CD4-positive, alpha-beta T cell (primary cell): ENCODE results near the gene SLF2. TPM values are rescaled to one million over a fixed set of nuclear protein-coding genes. Genes with fewer than 3 reads are reported as not detected.

Source experiments
- ATAC-seq: fragments of 200-7000 bp; cut with Tn5 transposase; one replicate; pipeline ENCODE4 v1.10.0; 2022; ENCODE audit warnings: mild to moderate bottlenecking; ENCODE audit not compliant: poor library complexity
- CTCF ChIA-PET: fragments of 350-600 bp; sonication (Branson Sonifier 250); formaldehyde crosslinking; loops from one replicate; lab custom pipeline; 2021; ENCODE audit warnings: antibody characterized with exemption, inconsistent platforms; lab: Charles Lee
- POLR2A ChIA-PET: fragments of 350-600 bp; sonication (Branson Sonifier 250); formaldehyde crosslinking; loops from one replicate; lab custom pipeline; 2021; ENCODE audit warnings: antibody characterized with exemption, inconsistent platforms; lab: Charles Lee
- DNase-seq, 14 experiments: peaks; one replicate each; pipeline ENCODE4 v3.0.0-alpha.2; 2013 to 2020; ENCODE audit warnings: mixed read lengths in 2 of 14
- H3K27ac ChIP-seq, 2 donors: one replicate each; pipeline versions ENCODE4 v1.5.1 to v1.7.0; 2013; ENCODE audit warnings: low read length in 2 of 2, low read depth in 1 of 2, mild to moderate bottlenecking in 1 of 2
- H3K27me3 ChIP-seq, 2 experiments: 1 replicate in 1 of 2; 2 replicates in 1 of 2; pipeline versions ENCODE4 v1.6.1 to v1.7.0; 2013; ENCODE audit warnings: low read length in 2 of 2, control low read depth in 1 of 2, mild to moderate bottlenecking in 1 of 2, moderate library complexity in 1 of 2; ENCODE audit not compliant: insufficient read depth in 2 of 2, control insufficient read depth in 1 of 2
- H3K36me3 ChIP-seq: one replicate; pipeline ENCODE4 v1.6.1; 2013; ENCODE audit warnings: low read length, control low read depth; ENCODE audit not compliant: insufficient read depth
- H3K4me1 ChIP-seq: one replicate; pipeline ENCODE4 v1.6.1; 2013; ENCODE audit warnings: low read length, control low read depth; ENCODE audit not compliant: insufficient read depth
- H3K4me3 ChIP-seq: one replicate; pipeline ENCODE4 v1.5.1; 2013; ENCODE audit warnings: mild to moderate bottlenecking, low read length, moderate library complexity
- H3K9me3 ChIP-seq, 2 experiments: 1 replicate in 1 of 2; 2 replicates in 1 of 2; pipeline versions ENCODE4 v1.6.1 to v1.7.0; 2013; ENCODE audit warnings: low read length in 2 of 2, mild to moderate bottlenecking in 2 of 2, control low read depth in 1 of 2, moderate library complexity in 1 of 2; ENCODE audit not compliant: control insufficient read depth in 1 of 2, insufficient read depth in 1 of 2
- H3K27ac Mint-ChIP-seq: one replicate; pipeline ENCODE4 v1.8.0; 2020; ENCODE audit warnings: mixed read lengths
- H3K27me3 Mint-ChIP-seq: one replicate; pipeline ENCODE4 v1.8.0; 2021; ENCODE audit warnings: mixed read lengths
- H3K36me3 Mint-ChIP-seq: one replicate; pipeline ENCODE4 v1.8.0; 2021; ENCODE audit warnings: low read depth, mixed read lengths
- H3K4me1 Mint-ChIP-seq: one replicate; pipeline ENCODE4 v1.8.0; 2021; ENCODE audit warnings: low read depth, mixed read lengths
- H3K4me3 Mint-ChIP-seq: one replicate; pipeline ENCODE4 v1.8.0; 2020; ENCODE audit warnings: mild to moderate bottlenecking, mixed read lengths
- H3K9me3 Mint-ChIP-seq: one replicate; pipeline ENCODE4 v1.8.0; 2020; ENCODE audit warnings: mixed read lengths
- intact Hi-C, 2 experiments: fragments of 100-400 bp; cut with DNase I in 1 of 2; cut with micrococcal nuclease in 1 of 2; formaldehyde crosslinking; loops; one replicate each; pipeline versions ENCODE4 v1.15.1 to v1.9.0; 2023 to 2025; cut with DNase I, micrococcal nuclease
- total RNA-seq, 174 experiments: library from RNA in 2 of 174; stranded (reverse) in 2 of 174; gene quantifications; one replicate each; pipeline ENCODE4 v1.2.3 and lab custom pipeline; 2021 to 2026
- TF ChIP-seq, protein P1 (sequence below): fragments of 200-600 bp; IDR thresholded peaks from one replicate; pipeline ENCODE4 v1.8.0; 2022; ENCODE audit warnings: antibody characterized with exemption, mild to moderate bottlenecking

SLF2 gene
- total RNA-seq, 2 experiments from 2014 or later: 11.1 TPM

DNA sequence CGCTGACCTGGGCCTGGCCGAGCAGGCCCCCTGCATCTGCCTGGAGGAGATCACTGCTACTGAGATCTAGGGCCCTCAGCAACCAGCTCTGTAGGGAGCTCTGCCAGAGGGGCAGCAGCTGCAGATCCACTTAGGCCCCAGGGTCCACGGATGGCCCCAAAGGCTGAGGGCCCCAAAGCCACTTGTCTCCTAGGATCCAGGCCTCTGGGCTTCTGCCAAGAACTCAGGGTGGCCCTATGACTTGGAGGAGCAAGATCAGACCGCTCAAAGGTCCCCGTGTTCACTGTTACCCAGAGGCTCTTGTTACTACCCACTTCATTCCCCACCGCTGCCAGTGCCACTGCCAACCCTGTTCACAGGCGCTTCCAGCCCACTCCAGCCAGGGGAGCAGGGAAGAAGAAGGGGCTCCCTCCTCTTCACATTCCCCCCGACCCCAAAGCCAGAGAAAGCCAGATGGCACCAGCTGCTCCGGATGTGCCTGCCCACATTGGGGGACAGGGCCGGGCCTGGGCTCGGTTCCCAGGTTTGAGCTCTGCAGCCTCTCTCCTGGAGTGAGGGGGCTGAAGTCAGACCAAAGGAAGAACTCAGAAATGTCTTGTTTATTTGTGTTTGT lies 94.4 kb downstream of the SLF2 start:
- no peak overlapping the region for H3K4me3 ChIP-seq
- H3K27ac Mint-ChIP-seq: no peak overlapping the region
- POLR2A ChIA-PET: interaction anchor here (1.3 kb wide), 1 partner anchor 10 kb away, joined by 4 read pairs; no protein-coding TSS in a partner anchor
- CTCF ChIA-PET: interaction anchor here (1.5 to 1.6 kb wide), 2 partner anchors 9 kb away, joined by 5 read pairs; no protein-coding TSS in a partner anchor
- no peak overlapping the region for H3K4me3 Mint-ChIP-seq
- no peak overlapping the region for H3K27ac ChIP-seq
- TF ChIP-seq, protein P1, sequence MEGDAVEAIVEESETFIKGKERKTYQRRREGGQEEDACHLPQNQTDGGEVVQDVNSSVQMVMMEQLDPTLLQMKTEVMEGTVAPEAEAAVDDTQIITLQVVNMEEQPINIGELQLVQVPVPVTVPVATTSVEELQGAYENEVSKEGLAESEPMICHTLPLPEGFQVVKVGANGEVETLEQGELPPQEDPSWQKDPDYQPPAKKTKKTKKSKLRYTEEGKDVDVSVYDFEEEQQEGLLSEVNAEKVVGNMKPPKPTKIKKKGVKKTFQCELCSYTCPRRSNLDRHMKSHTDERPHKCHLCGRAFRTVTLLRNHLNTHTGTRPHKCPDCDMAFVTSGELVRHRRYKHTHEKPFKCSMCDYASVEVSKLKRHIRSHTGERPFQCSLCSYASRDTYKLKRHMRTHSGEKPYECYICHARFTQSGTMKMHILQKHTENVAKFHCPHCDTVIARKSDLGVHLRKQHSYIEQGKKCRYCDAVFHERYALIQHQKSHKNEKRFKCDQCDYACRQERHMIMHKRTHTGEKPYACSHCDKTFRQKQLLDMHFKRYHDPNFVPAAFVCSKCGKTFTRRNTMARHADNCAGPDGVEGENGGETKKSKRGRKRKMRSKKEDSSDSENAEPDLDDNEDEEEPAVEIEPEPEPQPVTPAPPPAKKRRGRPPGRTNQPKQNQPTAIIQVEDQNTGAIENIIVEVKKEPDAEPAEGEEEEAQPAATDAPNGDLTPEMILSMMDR: no peak
- H3K27me3 Mint-ChIP-seq: no peaks in the 10 kb centered on the region
- DNase-seq: no peak
- H3K9me3 Mint-ChIP-seq: no peaks in the 10 kb centered on the region
- H3K4me1 Mint-ChIP-seq: no peaks in the 10 kb centered on the region
- no peak for ATAC-seq
- no peaks in the 10 kb centered on the region for H3K9me3 ChIP-seq
- no peaks in the 10 kb centered on the region for H3K36me3 Mint-ChIP-seq
- H3K4me1 ChIP-seq: no peaks in the 10 kb centered on the region
- H3K27me3 ChIP-seq: no peaks in the 10 kb centered on the region
- intact Hi-C loops: no loop called here
- H3K36me3 ChIP-seq: peaks cover 14% of the 10 kb centered on the region

DNA sequence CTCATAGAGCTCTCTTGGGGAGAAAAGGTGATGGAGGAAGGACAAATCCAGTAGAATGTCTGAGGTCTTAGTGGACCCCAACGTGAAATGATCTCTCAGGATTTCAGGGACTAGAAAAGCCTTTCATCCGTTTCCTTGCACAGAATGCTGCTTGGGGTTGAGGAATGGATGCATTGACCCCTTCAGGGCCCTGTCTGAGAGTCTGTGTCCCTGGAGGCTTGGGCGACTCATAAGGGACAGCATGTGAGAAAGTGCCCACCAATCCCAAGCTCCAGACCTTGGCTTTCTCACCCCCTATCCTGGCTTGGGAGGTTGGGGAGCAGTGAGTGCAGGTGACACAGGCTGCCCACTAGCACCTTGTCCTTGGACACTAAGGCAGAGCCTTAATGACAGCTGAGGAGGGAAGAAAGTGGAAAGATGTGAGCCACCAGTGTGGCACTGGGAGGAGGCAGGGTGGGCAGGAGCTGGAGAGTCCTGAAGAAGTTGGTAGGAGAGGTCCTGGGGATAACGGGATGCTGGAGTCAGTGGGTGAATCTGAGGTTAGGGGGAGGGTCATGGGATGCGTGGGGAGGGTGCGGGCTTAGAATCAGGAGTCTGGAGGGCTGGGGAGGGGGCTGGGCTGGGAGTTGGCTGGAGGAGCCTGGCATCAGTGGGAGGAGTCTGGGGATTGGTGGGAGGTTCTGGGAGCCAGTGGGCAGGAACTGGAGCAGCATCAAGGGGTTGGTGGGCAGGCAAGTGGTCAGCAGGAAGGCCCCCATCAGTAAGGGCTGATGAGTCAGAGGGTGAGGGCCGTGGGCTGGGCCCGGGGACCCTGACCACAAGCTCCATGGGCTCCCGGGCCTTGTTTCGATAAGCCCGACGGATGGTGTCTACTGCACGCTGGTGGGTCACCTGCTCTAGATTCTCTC lies 95.4 kb downstream of the SLF2 start:
- H3K27me3 Mint-ChIP-seq: peaks cover 3% of the 10 kb centered on the region
- no peak overlapping the region for H3K27ac ChIP-seq
- H3K27ac Mint-ChIP-seq: no peak overlapping the region
- TF ChIP-seq, protein P1: no peak
- ChIA-PET CTCF (interaction anchor here (1.5 kb wide), 1 partner anchor 10 kb away, joined by 5 read pairs; no protein-coding TSS in a partner anchor), POLR2A (no interaction called here)
- DNase-seq (no peak), ATAC-seq (no peak)
- H3K36me3 ChIP-seq: peaks cover 8% of the 10 kb centered on the region
- no peaks in the 10 kb centered on the region for H3K27me3 ChIP-seq
- H3K4me1 ChIP-seq: peaks cover 8% of the 10 kb centered on the region
- no peaks in the 10 kb centered on the region for H3K9me3 Mint-ChIP-seq
- H3K4me3 Mint-ChIP-seq: no peak overlapping the region
- H3K4me3 ChIP-seq: no peak overlapping the region
- H3K4me1 Mint-ChIP-seq: peaks cover 6% of the 10 kb centered on the region
- intact Hi-C loops: no loop called here
- H3K36me3 Mint-ChIP-seq: no peaks in the 10 kb centered on the region
- H3K9me3 ChIP-seq: no peaks in the 10 kb centered on the region

DNA sequence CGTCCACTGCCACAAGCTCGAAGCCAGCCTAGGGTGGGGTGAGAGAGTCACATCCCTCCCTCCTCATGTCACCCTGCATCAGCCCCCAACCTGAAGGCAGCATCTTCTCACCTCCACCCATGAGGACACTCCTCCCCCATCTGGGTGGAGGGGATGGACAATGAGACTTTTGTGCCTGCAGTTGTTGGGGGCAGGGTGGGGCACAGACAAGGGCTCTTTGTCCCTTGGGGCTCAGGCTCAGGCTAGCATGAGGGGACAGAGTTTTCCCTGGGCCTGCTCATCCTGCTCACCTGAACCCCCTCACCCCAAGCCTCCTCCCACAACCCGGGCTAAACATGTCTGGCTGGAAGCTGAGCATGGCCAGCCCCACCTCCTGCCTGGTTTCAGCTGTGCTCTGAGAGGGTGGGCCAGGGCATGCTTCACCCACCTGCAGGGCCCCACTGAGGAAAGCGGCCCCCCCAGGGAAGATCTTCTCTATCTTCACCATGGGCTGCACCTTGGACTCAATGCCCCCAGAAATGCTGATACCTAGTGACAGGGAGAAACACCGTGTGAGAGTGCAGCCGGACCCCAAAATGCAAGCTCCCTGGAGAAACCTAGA lies 96.2 kb downstream of the SLF2 start:
- no peak overlapping the region for H3K4me3 Mint-ChIP-seq
- peaks cover 2% of the 10 kb centered on the region for H3K36me3 ChIP-seq
- H3K27me3 Mint-ChIP-seq: peaks cover 6% of the 10 kb centered on the region
- H3K27ac ChIP-seq: no peak overlapping the region
- H3K27me3 ChIP-seq: no peaks in the 10 kb centered on the region
- no peaks in the 10 kb centered on the region for H3K9me3 ChIP-seq
- H3K36me3 Mint-ChIP-seq: no peaks in the 10 kb centered on the region
- CTCF ChIA-PET: interaction anchor here (1.5 kb wide), 1 partner anchor 11 kb away, joined by 5 read pairs; no protein-coding TSS in a partner anchor
- no peak overlapping the region for H3K27ac Mint-ChIP-seq
- no peaks in the 10 kb centered on the region for H3K9me3 Mint-ChIP-seq
- H3K4me1 ChIP-seq: peaks cover 13% of the 10 kb centered on the region
- no peak for DNase-seq
- POLR2A ChIA-PET: no interaction called here
- TF ChIP-seq, protein P1: no peak
- H3K4me3 ChIP-seq: no peak overlapping the region
- intact Hi-C loops: no loop called here
- H3K4me1 Mint-ChIP-seq: peaks cover 9% of the 10 kb centered on the region
- ATAC-seq: no peak
